NB4 (cell line): Measurements from ENCODE around the gene CFAP45.

ENCODE experiments used
- CTCF ChIP-seq: IDR thresholded peaks from one replicate; pipeline ENCODE4 v1.5.1; 2012; ENCODE audit warnings: low read depth, low read length
- MAX ChIP-seq: IDR thresholded peaks from 2 replicates; pipeline ENCODE4 v1.6.1; 2011; ENCODE audit warnings: low read depth, low read length
- POLR2A ChIP-seq: IDR thresholded peaks from 2 replicates; pipeline ENCODE4 v1.6.1; 2011; ENCODE audit warnings: mild to moderate bottlenecking; ENCODE audit not compliant: insufficient read length; ENCODE audit errors: extremely low read depth

GRCh38 chr1:159851407-159851806 lies 48.6 kb downstream of the CFAP45 start:
- TF ChIP-seq CTCF (peak; percentile 20), POLR2A (no peak), MAX (no peak)
